IMR-90 (cell line): ENCODE measurements around the gene LMOD2. TPM values are rescaled to one million over a fixed set of nuclear protein-coding genes. Genes with fewer than 3 reads are reported as not detected.

Source experiments
- ATAC-seq: fragments of 200-7000 bp; cut with Tn5 transposase; 2 replicates; pipeline ENCODE4 v1.9.1; 2020; ENCODE audit warnings: low read depth, mild to moderate bottlenecking, moderate library complexity
- BruUV-seq: library from RNA; stranded (reverse); fragments of 400-500 nt; replicated peaks from 2 replicates; lab custom pipeline; 2021; lab: Mats Ljungman, UMichigan
- CTCF ChIA-PET: fragments of 300-600 bp; formaldehyde crosslinking; extraction: SDS; loops from one replicate; lab custom pipeline; 2021; ENCODE audit warnings: antibody characterized with exemption; lab: Yijun Ruan, JAX
- POLR2A ChIA-PET: fragments of 300-600 bp; sonication (Branson Sonifier 250); formaldehyde crosslinking; loops from one replicate; lab custom pipeline; 2022; ENCODE audit warnings: antibody characterized with exemption; ENCODE audit not compliant: unreplicated experiment; lab: Charles Lee
- DNase-seq: peaks from one replicate; pipeline ENCODE4 v3.0.0; 2013
- H2AFZ ChIP-seq: replicated peaks from 2 replicates; pipeline ENCODE3; 2013; ENCODE audit warnings: low read length, mild to moderate bottlenecking; ENCODE audit not compliant: poor library complexity
- H2AK5ac ChIP-seq: 2 replicates; pipeline ENCODE4 v1.6.1; 2013; ENCODE audit warnings: low read depth, low read length, inconsistent platforms
- H2AK9ac ChIP-seq: replicated peaks from 2 replicates; pipeline ENCODE3; 2013; ENCODE audit warnings: mild to moderate bottlenecking, low read depth, low read length, moderate library complexity; ENCODE audit not compliant: poor library complexity
- H2BK120ac ChIP-seq: 2 replicates; pipeline ENCODE4 v1.6.1; 2013; ENCODE audit warnings: low read depth, low read length, inconsistent platforms
- H2BK15ac ChIP-seq: 3 replicates; pipeline ENCODE4 v1.6.1; 2013; ENCODE audit warnings: low read depth, low read length, inconsistent platforms
- H2BK20ac ChIP-seq: 2 replicates; pipeline ENCODE4 v1.6.1; 2013; ENCODE audit warnings: low read depth, mild to moderate bottlenecking, inconsistent platforms, low read length, moderate library complexity
- H2BK5ac ChIP-seq: 2 replicates; pipeline ENCODE4 v1.6.1; 2013; ENCODE audit warnings: mild to moderate bottlenecking, low read depth, low read length, inconsistent platforms; ENCODE audit not compliant: poor library complexity, severe bottlenecking
- H3K14ac ChIP-seq: replicated peaks from 2 replicates; pipeline ENCODE4 v1.6.1; 2013; ENCODE audit warnings: low read depth, low read length, inconsistent platforms
- H3K18ac ChIP-seq: 2 replicates; pipeline ENCODE4 v1.6.1; 2013; ENCODE audit warnings: low read depth, low read length, control low read depth
- H3K23ac ChIP-seq: 2 replicates; pipeline ENCODE4 v1.6.1; 2013; ENCODE audit warnings: low read depth, low read length, inconsistent platforms
- H3K27ac ChIP-seq: 2 replicates; pipeline ENCODE4 v1.5.1; 2013; ENCODE audit warnings: mild to moderate bottlenecking, control low read depth, low read length; ENCODE audit not compliant: insufficient read depth
- H3K27me3 ChIP-seq: 2 replicates; pipeline ENCODE4 v1.6.1; 2013; ENCODE audit warnings: low read length; ENCODE audit not compliant: control insufficient read depth, insufficient read depth
- H3K36me3 ChIP-seq: 2 replicates; pipeline ENCODE4 v1.6.1; 2013; ENCODE audit warnings: low read length, mixed read lengths; ENCODE audit not compliant: control insufficient read depth, insufficient read depth
- H3K4ac ChIP-seq: 2 replicates; pipeline ENCODE4 v1.6.1; 2013; ENCODE audit warnings: low read depth, low read length, inconsistent platforms
- H3K4me1 ChIP-seq: 2 replicates; pipeline ENCODE4 v1.6.1; 2013; ENCODE audit warnings: low read length, mixed read lengths; ENCODE audit not compliant: control insufficient read depth, insufficient read depth
- H3K4me2 ChIP-seq: 2 replicates; pipeline ENCODE4 v1.6.1; 2013; ENCODE audit warnings: low read depth, mild to moderate bottlenecking, control low read depth, low read length, moderate library complexity
- H3K4me3 ChIP-seq: 2 replicates; pipeline ENCODE4 v1.5.1; 2013; ENCODE audit warnings: low read depth, mild to moderate bottlenecking, control low read depth, low read length, moderate library complexity; ENCODE audit not compliant: insufficient read depth
- H3K56ac ChIP-seq: 2 replicates; pipeline ENCODE4 v1.6.1; 2013; ENCODE audit warnings: low read length, inconsistent platforms; ENCODE audit not compliant: insufficient read depth; ENCODE audit errors: extremely low read depth
- H3K79me1 ChIP-seq, 2 experiments: 2 replicates each; pipeline ENCODE4 v1.6.1; 2013; ENCODE audit warnings: low read length in 2 of 2, inconsistent platforms in 1 of 2, low read depth in 1 of 2
- H3K9ac ChIP-seq: 2 replicates; pipeline ENCODE4 v1.6.1; 2013; ENCODE audit warnings: low read depth, low read length, control low read depth
- H3K9me1 ChIP-seq: 2 replicates; pipeline ENCODE4 v1.6.1; 2013; ENCODE audit warnings: low read length, inconsistent platforms; ENCODE audit not compliant: insufficient read depth
- H3K9me3 ChIP-seq: 2 replicates; pipeline ENCODE4 v1.6.1; 2013; ENCODE audit warnings: low read length; ENCODE audit not compliant: control insufficient read depth, insufficient read depth
- H4K20me1 ChIP-seq: 2 replicates; pipeline ENCODE4 v1.6.1; 2013; ENCODE audit warnings: low read length, inconsistent platforms; ENCODE audit not compliant: insufficient read depth
- H4K5ac ChIP-seq: 2 replicates; pipeline ENCODE4 v1.6.1; 2013; ENCODE audit warnings: mild to moderate bottlenecking, low read depth, low read length, control low read depth
- H4K8ac ChIP-seq, 2 experiments: 2 replicates each; pipeline ENCODE4 v1.6.1; 2013; ENCODE audit warnings: low read depth in 2 of 2, low read length in 2 of 2, control low read depth in 1 of 2, inconsistent platforms in 1 of 2
- H4K91ac ChIP-seq: 2 replicates; pipeline ENCODE4 v1.6.1; 2013; ENCODE audit warnings: low read depth, low read length, inconsistent platforms; ENCODE audit not compliant: insufficient read depth
- CHD1 ChIP-seq: IDR thresholded peaks from 2 replicates; pipeline ENCODE4 v1.6.1; 2012; ENCODE audit warnings: low read depth, low read length, improper control_type of control experiment
- CTCF ChIP-seq: conservative IDR thresholded peaks from 2 replicates; pipeline ENCODE4 v1.5.1; 2012; ENCODE audit warnings: mild to moderate bottlenecking, low read depth, low read length, improper control_type of control experiment
- ELK1 ChIP-seq: fragments of 150-350 bp; IDR thresholded peaks from 2 replicates; pipeline ENCODE4 v1.6.1; 2016; ENCODE audit warnings: low read depth, mild to moderate bottlenecking, low read length, moderate library complexity, borderline replicate concordance
- FOS ChIP-seq: fragments of 150-350 bp; IDR thresholded peaks from 2 replicates; pipeline ENCODE4 v1.6.1; 2016; ENCODE audit warnings: low read depth, low read length
- MAFK ChIP-seq: IDR thresholded peaks from 2 replicates; pipeline ENCODE4 v1.6.1; 2012; ENCODE audit warnings: low read depth, low read length, improper control_type of control experiment
- MAZ ChIP-seq: IDR thresholded peaks from 2 replicates; pipeline ENCODE4 v1.6.1; 2012; ENCODE audit warnings: low read depth, mild to moderate bottlenecking, low read length, improper control_type of control experiment, moderate library complexity, borderline replicate concordance
- MXI1 ChIP-seq: IDR thresholded peaks from 2 replicates; pipeline ENCODE4 v1.6.1; 2012; ENCODE audit warnings: low read depth, mild to moderate bottlenecking, low read length, moderate library complexity, borderline replicate concordance
- NFE2L2 ChIP-seq: fragments of 150-350 bp; IDR thresholded peaks from 2 replicates; pipeline ENCODE4 v1.6.1; 2016; ENCODE audit warnings: low read depth, mild to moderate bottlenecking, low read length
- RAD21 ChIP-seq: IDR thresholded peaks from 2 replicates; pipeline ENCODE4 v1.6.1; 2012; ENCODE audit warnings: low read length, improper control_type of control experiment
- RCOR1 ChIP-seq: IDR thresholded peaks from 2 replicates; pipeline ENCODE4 v1.6.1; 2012; ENCODE audit warnings: mild to moderate bottlenecking, low read length, improper control_type of control experiment; ENCODE audit not compliant: insufficient replicate concordance
- SMC3 ChIP-seq: fragments of 150-350 bp; IDR thresholded peaks from 2 replicates; pipeline ENCODE4 v1.6.1; 2016; ENCODE audit warnings: low read depth, mild to moderate bottlenecking, antibody characterized with exemption, low read length, moderate library complexity
- WGBS, 2 experiments: methylation state at CpG; one replicate each; pipeline versions ENCODE4 v1.1.5 to v1.1.7; 2013; ENCODE audit warnings: missing lambda C conversion rate in 2 of 2; ENCODE audit not compliant: insufficient read length in 1 of 2; ENCODE audit errors: extremely low coverage in 2 of 2; 5-methylcytosine and 5-hydroxymethylcytosine counted together
- dilution Hi-C: fragments of 300-500 bp; cut with HindIII; formaldehyde crosslinking; loops from one replicate; pipeline ENCODE4 v1.14.3; 2018; ENCODE audit warnings: low sequenced_read_pairs; ENCODE audit not compliant: unreplicated experiment
- in situ Hi-C: fragments of 300-500 bp; cut with MboI; formaldehyde crosslinking; loops from 3 replicates; pipeline ENCODE4 v1.14.3; 2019; ENCODE audit warnings: low sequenced_read_pairs, inconsistent platforms, mixed read lengths
- intact Hi-C: fragments of 100-400 bp; cut with micrococcal nuclease; formaldehyde crosslinking; loops from 2 replicates; pipeline ENCODE4 v1.10.0; 2022
- polyA plus RNA-seq, 3 experiments: library from polyadenylated mRNA; depleted of rRNA; stranded (reverse); fragments of >200 nt; gene quantifications; 2 replicates each; pipeline ENCODE4 v1.2.3, GENCODE V29; 2012; ENCODE audit warnings: low replicate concordance in 1 of 3
- total RNA-seq: library from RNA; depleted of rRNA; stranded (reverse); fragments of >200 nt; gene quantifications from 2 replicates; pipeline ENCODE4 v1.2.3, GENCODE V29; 2012

Gene LMOD2
- total and polyA plus RNA-seq, 2 of the 4 experiments (the other 2 are of a cell fraction) = not detected

GRCh38 chr7:123649964-123650363 is 5.7 kb upstream of the LMOD2 start:
- Histone ChIP-seq H4K91ac (no peak overlapping the region), H2AFZ (no peak overlapping the region), H3K36me3 (no peaks in the 10 kb centered on the region), H4K8ac (no peak overlapping the region), H3K4me3 (no peak overlapping the region), H2BK15ac (no peak overlapping the region), H3K4me2 (no peak overlapping the region), H3K9ac (no peak overlapping the region), H3K9me1 (no peaks in the 10 kb centered on the region), H3K4me1 (no peaks in the 10 kb centered on the region), H3K18ac (no peak overlapping the region), H4K20me1 (no peaks in the 10 kb centered on the region), H2BK120ac (no peak overlapping the region), H2AK9ac (no peak overlapping the region), H2AK5ac (no peak overlapping the region), H3K56ac (no peak overlapping the region), H3K9me3 (no peaks in the 10 kb centered on the region), H3K4ac (no peak overlapping the region), H3K79me1 (no peaks in the 10 kb centered on the region), H3K27me3 (peaks cover 7% of the 10 kb centered on the region), H2BK5ac (no peak overlapping the region), H3K14ac (no peak overlapping the region), H4K5ac (no peak overlapping the region), H2BK20ac (no peak overlapping the region), H3K23ac (no peak overlapping the region), H3K27ac (no peak overlapping the region)
- no TSS peak for BruUV-seq
- TF ChIP-seq CTCF = no peak
- TF ChIP-seq RAD21 = no peak
- TF ChIP-seq ELK1 = no peak
- no peak for TF ChIP-seq NFE2L2
- TF ChIP-seq MAZ = no peak
- no peak for TF ChIP-seq FOS
- TF ChIP-seq MXI1 = no peak
- no peak for TF ChIP-seq CHD1
- TF ChIP-seq SMC3 = no peak
- TF ChIP-seq RCOR1 = no peak
- no peak for TF ChIP-seq MAFK
- intact Hi-C loops (no loop called here), dilution Hi-C loops (no loop called here), in situ Hi-C loops (loop anchor here (25.0 kb wide), 1 partner anchor 212 kb away; no protein-coding TSS in a partner anchor)
- CTCF ChIA-PET = no interaction called here
- POLR2A ChIA-PET = no interaction called here
- ATAC-seq (no peak), DNase-seq (no peak)
- WGBS, 2 experiments = no CpG with 5 or more reads among the region's 2 CpGs
